ENCODE results near the gene SLC25A13. TPM values are rescaled to one million over a fixed set of nuclear protein-coding genes. Genes with fewer than 3 reads are reported as not detected.

SLC25A13 gene
- total and polyA plus RNA-seq, 2 of the 8 experiments (the other 6 are each of a cell fraction or from before 2014, with no cell fraction given), result 30.8 to 85.4 TPM

DNA sequence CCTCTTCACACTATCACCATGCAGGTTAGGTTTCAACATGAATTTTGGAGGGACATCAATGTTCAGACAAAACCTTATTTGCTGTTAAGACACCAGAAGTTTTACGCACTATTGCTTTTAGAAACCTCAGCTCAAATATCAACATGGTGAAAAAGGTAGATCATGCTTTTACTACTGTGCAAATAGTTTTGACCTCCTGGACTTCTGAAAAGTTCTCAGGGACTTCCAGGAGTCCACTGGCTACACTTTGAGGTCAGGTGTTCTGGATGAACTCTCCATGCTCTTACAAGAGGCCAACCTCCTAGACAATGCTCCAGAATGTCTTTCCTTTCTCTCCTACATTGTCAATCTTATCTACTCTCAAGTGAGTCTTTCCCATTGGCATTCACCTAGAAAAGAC, 55.9 kb downstream of the SLC25A13 start:
- H2BK5ac ChIP-seq (ENCODE audit: low read depth, low read length), result no peak overlapping the region
- no peak overlapping the region for H3K27ac ChIP-seq (ENCODE audit: low read depth, low read length)
- no peak for FAIRE-seq
- no peak overlapping the region for H2AFZ ChIP-seq (ENCODE audit: low read length)
- no peaks in the 10 kb centered on the region for H3K4me1 ChIP-seq (replicated peaks in 1 of 4; ENCODE audit: control insufficient read depth in 3 of 4, insufficient read depth in 4 of 4, low read length in 3 of 4)
- H3K9me3 ChIP-seq (ENCODE audit: insufficient read depth in 2 of 2, low read depth in 1 of 2, low read length in 1 of 2), result no peaks in the 10 kb centered on the region
- no peaks in the 10 kb centered on the region; the same call in 1 of the 2 replicates for H3K23me2 ChIP-seq (ENCODE audit: low read depth, low read length)
- no peak overlapping the region for H3K18ac ChIP-seq (ENCODE audit: extremely low read depth, low read length)
- peaks cover 0 to 17% of the 10 kb centered on the region in 2 experiments; a peak in 2 of 4 replicates for H3K79me2 ChIP-seq (ENCODE audit: control insufficient read depth in 1 of 2, insufficient read depth in 2 of 2, low read length in 2 of 2)
- no peak overlapping the region for H3K4me2 ChIP-seq (ENCODE audit: insufficient read depth in 1 of 2, low read depth in 2 of 2, low read length in 2 of 2)
- no peak overlapping the region for H4K8ac ChIP-seq (ENCODE audit: extremely low read depth, insufficient read depth, low read length)
- no peak overlapping the region for H4K5ac ChIP-seq (ENCODE audit: insufficient read length, low read depth, low read length)
- no peaks in the 10 kb centered on the region for H3K27me3 ChIP-seq (replicated peaks in 1 of 4; ENCODE audit: control insufficient read depth in 3 of 4, extremely low read depth in 1 of 4, insufficient read depth in 3 of 4, low read length in 3 of 4)
- H3K36me3 ChIP-seq (ENCODE audit: control insufficient read depth in 2 of 4, insufficient read depth in 4 of 4, low read length in 3 of 4), result no peaks in the 10 kb centered on the region; a peak in 1 of 8 replicates
- no peak overlapping the region for H2BK20ac ChIP-seq (ENCODE audit: low read length)
- no peak overlapping the region for H3K4me3 ChIP-seq (ENCODE audit: extremely low read depth in 1 of 4, insufficient read depth in 2 of 4, low read depth in 3 of 4, low read length in 4 of 4)
- no peak overlapping the region for H2BK120ac ChIP-seq (replicated peaks; ENCODE audit: low read depth, low read length)
- peaks cover 6% of the 10 kb centered on the region; the same call in 1 of the 2 replicates for H3K79me1 ChIP-seq (ENCODE audit: low read depth, low read length)
- no peak overlapping the region for H3K23ac ChIP-seq (ENCODE audit: insufficient read length)
- H3K14ac ChIP-seq (ENCODE audit: insufficient read length), result no peak overlapping the region
- no peak for DNase-seq (ENCODE audit: low read depth in 1 of 2, low spot score in 2 of 2)
- H2BK12ac ChIP-seq (ENCODE audit: low read depth, low read length), result no peak overlapping the region
- H3K9ac ChIP-seq (replicated peaks in 1 of 4; ENCODE audit: extremely low read depth in 1 of 4, low read depth in 3 of 4, low read length in 3 of 4), result no peak overlapping the region
- CTCF ChIA-PET (ENCODE audit: partially characterized antibody), result no interaction called here
- POLR2A ChIA-PET (ENCODE audit: partially characterized antibody), result no interaction called here
- no peak overlapping the region for H3K4ac ChIP-seq (replicated peaks; ENCODE audit: insufficient read length, low read depth, low read length)
- H2AK5ac ChIP-seq (ENCODE audit: low read depth, low read length), result no peak overlapping the region
- H4K20me1 ChIP-seq (replicated peaks in 1 of 2; ENCODE audit: control insufficient read depth in 1 of 2, insufficient read depth in 2 of 2, low read length in 2 of 2), result peaks cover 3 to 7% of the 10 kb centered on the region in 2 experiments
- no peak overlapping the region for H2BK15ac ChIP-seq (ENCODE audit: low read length)
- H4K91ac ChIP-seq (replicated peaks; ENCODE audit: insufficient read length, low read length), result no peak overlapping the region
- 100% methylated on average over 1 of the region's 1 CpG; no CpG with 5 or more reads in 1 of the 2 experiments for WGBS, 2 experiments (ENCODE audit: extremely low coverage in 1 of 2, insufficient coverage in 1 of 2, insufficient read length in 1 of 2, insufficient replicate concordance in 2 of 2, low coverage in 1 of 2, low lambda C conversion rate in 2 of 2, missing lambda C conversion rate in 1 of 2)
- no peak overlapping the region for H3K56ac ChIP-seq (replicated peaks; ENCODE audit: insufficient read length, low read depth, low read length)
- TF ChIP-seq FOSL1 (IDR thresholded peaks at IDR 0.05; ENCODE audit: insufficient read depth, low read depth, low read length), result no peak
- TF ChIP-seq HDAC6 (IDR thresholded peaks at IDR 0.05; ENCODE audit: low read depth, low read length), result no peak
- no peak for TF ChIP-seq KDM5A (IDR thresholded peaks at IDR 0.05; ENCODE audit: low read length)
- TF ChIP-seq POU5F1 (IDR thresholded peaks at IDR 0.05; ENCODE audit: low read depth, low read length), result no peak
- TF ChIP-seq RNF2 (IDR thresholded peaks at IDR 0.05; ENCODE audit: borderline replicate concordance, low read depth, low read length, missing control alignments, poor library complexity, severe bottlenecking), result no peak
- no peak for TF ChIP-seq CHD2 (IDR thresholded peaks at IDR 0.05; ENCODE audit: low read length)
- TF ChIP-seq, protein P1, sequence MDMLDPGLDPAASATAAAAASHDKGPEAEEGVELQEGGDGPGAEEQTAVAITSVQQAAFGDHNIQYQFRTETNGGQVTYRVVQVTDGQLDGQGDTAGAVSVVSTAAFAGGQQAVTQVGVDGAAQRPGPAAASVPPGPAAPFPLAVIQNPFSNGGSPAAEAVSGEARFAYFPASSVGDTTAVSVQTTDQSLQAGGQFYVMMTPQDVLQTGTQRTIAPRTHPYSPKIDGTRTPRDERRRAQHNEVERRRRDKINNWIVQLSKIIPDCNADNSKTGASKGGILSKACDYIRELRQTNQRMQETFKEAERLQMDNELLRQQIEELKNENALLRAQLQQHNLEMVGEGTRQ (IDR thresholded peaks at IDR 0.05; ENCODE audit: low read length), result no peak
- TF ChIP-seq GTF2F1 (IDR thresholded peaks at IDR 0.05; ENCODE audit: borderline replicate concordance, low read depth, low read length), result no peak
- TF ChIP-seq SAP30 (IDR thresholded peaks at IDR 0.05; ENCODE audit: insufficient read depth, insufficient replicate concordance, low read length), result no peak
- TF ChIP-seq SIX5 (IDR thresholded peaks at IDR 0.05; ENCODE audit: low read depth, low read length), result no peak
- no peak for TF ChIP-seq RXRA (IDR thresholded peaks at IDR 0.05; ENCODE audit: insufficient read depth, low read depth, low read length)
- no peak for TF ChIP-seq EZH2 (IDR thresholded peaks at IDR 0.05; ENCODE audit: low read depth, low read length, severe bottlenecking)
- no peak for TF ChIP-seq CREB1 (IDR thresholded peaks at IDR 0.05)

All from H1 (cell line).